HG03342 (cell line): ENCODE data around the gene NYNRIN.

Source experiments
- ATAC-seq: cut with Tn5 transposase; IDR thresholded peaks from one replicate; pipeline ENCODE4 v1.9.1; 2021; ENCODE audit warnings: mild to moderate bottlenecking, moderate library complexity; ENCODE audit not compliant: unreplicated experiment

NYNRIN gene

GRCh38 chr14:24414077-24414476, 15.3 kb downstream of the NYNRIN start:
- no peak for ATAC-seq

DNA sequence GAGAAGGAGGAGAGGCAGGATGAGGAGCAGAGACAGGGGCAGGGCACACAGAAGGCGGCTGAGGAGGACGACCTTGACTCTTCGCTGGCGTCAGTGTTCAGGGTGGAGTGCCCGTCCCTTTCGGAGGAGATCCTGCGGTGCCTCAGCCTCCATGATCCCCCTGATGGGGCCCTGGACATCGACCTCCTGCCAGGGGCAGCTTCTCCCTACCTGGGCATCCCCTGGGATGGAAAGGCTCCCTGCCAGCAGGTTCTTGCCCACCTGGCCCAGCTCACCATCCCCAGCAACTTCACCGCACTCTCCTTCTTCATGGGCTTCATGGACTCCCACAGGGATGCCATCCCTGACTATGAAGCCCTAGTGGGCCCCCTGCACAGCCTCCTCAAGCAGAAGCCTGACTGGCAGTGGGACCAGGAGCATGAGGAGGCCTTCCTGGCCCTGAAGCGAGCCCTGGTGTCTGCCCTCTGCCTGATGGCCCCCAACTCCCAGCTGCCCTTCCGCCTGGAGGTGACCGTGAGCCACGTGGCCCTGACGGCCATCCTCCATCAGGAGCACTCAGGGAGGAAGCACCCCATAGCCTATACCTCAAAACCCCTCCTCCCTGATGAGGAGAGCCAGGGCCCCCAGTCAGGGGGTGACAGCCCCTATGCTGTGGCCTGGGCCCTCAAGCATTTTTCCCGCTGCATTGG, 16.1 kb downstream of the NYNRIN start:
- ATAC-seq: no peak

DNA sequence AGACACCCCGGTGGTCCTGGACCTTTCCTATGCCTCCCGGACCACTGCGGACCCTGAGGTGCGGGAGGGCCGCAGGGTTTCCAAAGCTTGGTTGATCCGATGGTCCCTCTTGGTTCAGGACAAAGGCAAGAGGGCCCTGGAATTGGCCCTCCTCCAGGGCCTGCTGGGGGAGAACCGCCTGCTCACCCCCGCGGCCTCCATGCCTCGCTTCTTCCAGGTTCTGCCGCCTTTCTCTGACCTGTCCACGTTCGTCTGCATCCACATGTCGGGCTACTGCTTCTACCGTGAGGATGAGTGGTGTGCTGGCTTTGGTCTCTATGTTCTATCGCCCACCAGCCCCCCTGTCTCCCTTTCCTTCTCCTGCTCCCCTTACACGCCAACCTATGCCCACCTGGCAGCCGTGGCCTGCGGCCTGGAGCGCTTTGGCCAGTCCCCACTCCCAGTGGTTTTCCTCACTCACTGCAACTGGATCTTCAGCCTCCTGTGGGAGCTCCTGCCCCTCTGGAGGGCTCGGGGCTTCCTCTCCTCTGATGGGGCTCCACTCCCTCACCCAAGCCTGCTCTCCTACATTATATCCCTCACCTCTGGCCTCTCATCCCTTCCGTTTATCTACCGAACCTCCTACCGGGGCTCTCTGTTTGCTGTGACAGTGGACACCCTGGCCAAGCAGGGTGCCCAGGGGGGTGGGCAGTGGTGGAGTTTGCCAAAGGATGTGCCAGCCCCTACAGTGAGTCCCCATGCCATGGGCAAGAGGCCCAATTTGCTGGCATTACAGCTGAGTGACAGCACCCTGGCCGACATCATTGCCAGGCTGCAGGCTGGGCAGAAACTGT, 16.8 kb downstream of the NYNRIN start:
- no peak for ATAC-seq

DNA sequence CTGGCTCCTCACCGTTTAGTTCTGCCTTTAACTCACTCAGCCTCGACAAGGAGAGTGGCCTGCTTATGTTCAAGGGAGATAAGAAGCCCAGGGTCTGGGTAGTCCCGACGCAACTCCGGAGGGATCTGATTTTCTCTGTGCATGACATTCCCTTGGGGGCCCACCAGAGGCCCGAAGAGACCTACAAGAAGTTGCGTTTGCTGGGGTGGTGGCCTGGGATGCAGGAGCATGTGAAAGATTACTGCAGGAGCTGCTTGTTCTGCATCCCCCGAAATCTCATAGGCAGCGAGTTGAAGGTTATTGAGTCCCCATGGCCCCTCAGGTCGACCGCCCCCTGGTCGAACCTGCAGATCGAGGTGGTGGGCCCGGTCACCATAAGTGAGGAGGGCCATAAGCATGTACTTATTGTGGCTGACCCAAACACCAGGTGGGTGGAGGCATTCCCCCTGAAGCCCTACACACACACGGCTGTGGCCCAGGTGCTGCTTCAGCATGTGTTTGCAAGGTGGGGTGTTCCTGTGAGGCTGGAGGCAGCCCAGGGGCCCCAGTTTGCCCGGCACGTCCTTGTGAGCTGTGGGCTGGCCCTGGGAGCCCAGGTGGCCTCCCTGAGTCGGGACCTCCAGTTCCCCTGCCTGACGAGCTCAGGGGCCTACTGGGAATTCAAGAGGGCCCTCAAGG, 17.6 kb downstream of the NYNRIN start:
- ATAC-seq: no peak

GRCh38 chr14:24416932-24417619, 18.3 kb downstream of the NYNRIN start:
- no peak for ATAC-seq

- no peak for ATAC-seq
Observed at GRCh38 chr14:24417832-24418491, 19.2 kb downstream of the NYNRIN start.

DNA sequence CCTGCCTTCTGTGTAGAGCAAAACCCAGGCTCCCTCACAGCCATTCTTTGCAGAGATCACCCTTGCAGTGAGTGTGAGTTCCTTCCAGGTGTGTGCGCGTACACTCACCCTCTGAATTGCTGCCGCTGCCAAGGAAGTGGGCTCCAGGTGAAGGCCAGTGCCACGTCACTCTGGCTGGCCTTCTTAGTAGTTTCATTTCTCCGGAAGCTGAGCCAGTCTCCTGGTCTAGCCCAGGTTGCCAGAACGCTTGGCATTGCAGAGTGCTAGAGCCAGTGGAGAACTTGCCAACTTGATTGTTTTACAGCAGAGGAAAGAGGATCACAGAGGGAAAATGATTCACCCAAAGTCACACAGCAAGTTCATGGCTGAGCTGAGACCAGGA, 19.7 kb downstream of the NYNRIN start:
- no peak for ATAC-seq

DNA sequence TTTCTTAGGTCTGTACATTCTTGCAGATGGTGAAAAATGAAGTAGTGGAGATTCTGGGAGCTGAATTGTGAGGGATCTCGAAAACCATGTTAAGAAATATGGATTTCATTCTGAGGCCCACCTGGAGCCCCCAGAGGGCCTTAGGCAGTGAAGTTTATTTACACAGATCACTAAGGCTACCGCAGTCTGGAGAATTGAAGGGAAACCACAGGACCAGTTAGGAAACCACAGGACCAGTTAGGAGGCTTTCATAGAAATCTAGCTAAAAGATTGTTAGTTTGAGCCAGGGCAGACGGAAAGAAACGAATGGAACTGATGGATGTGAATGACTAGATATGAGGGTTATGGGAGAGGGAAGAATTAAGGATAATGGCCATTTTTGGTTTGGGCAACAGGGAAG, 23.5 kb downstream of the NYNRIN start:
- ATAC-seq: no peak

GRCh38 chr14:24422694-24423601, 24.1 kb downstream of the NYNRIN start:
- no peak for ATAC-seq

- no peak for ATAC-seq
Observed at GRCh38 chr14:24425704-24426103, 26.9 kb downstream of the NYNRIN start.

- ATAC-seq: no peak
Observed at GRCh38 chr14:24426150-24426911, 27.5 kb downstream of the NYNRIN start.

DNA sequence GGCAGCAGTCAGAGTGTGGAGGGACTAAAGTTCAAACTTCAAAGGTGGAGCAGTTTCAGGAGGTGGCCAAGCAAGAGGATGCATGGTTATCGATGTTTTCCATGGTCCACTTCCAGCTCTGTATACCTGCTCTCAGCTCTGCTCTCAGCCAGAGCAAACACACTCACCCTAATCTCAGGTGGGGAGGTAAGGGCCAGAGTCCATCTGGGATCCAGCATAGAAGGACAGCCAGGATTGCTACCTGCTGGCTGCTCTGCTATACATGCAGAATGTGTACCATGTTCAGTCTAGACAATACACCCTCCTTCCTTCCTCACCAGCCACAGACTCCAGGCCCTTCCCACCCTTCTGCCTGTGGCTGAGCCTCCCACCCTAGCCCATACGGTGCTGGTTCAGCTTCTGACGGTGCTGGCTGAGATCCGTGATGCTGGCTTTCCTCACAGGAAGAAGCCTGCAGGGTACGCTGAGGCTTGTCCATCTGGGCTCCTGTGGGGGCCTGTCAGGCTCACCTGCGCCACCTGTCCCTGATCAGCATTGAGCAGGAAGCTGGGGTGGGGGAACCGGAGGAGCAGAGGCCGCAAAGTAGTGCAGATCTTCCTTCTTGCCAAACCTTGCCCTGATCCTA, 28.2 kb downstream of the NYNRIN start:
- ATAC-seq: no peak

GRCh38 chr14:24427537-24428508, 29.0 kb downstream of the NYNRIN start:
- no peak for ATAC-seq

- ATAC-seq: no peak
Observed at GRCh38 chr14:24428628-24429394, 30.0 kb downstream of the NYNRIN start.

- peak; percentile 77 for ATAC-seq
Observed at GRCh38 chr14:24429395-24430142, 30.8 kb downstream of the NYNRIN start, which contains the start of the genes CBLN3 and KHNYN. Gene CBLN3, minus strand, starts transcription at chr14:24429668. Its CDS starts 614 bp downstream, at chr14:24429054. Gene KHNYN, plus strand, starts transcription at chr14:24429954. Its CDS starts 777 bp downstream, at chr14:24430731.
